ENCODE data around the gene FNIP1.
"Not testable (repeated sequence)": the region's sequence is repeated elsewhere in the genome, so short reads cannot be mapped to it uniquely, and the experiment has no call there.

FNIP1 gene

DNA sequence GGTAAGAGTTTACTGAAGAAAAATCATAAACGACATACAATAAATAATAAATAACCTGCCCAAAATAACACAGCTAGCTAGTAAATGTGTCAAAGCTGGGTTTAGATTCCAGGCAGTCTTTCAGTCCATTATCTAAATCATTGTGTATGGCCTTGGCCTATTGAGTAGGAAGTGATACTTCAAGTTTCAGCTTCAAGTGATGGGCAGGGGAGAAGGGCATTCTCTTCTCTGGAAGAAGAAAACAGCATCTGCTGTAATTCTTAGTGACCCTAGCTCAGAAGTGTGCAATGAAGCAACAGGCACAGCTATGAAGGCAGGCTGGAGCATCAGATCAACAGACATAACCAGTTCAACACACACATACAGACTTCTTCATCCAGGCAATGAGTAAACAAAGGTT is 42.5 kb downstream of the FNIP1 start:
- no peak for DNase-seq (ENCODE audit: extremely low read depth in 1 of 2, low read depth in 1 of 2)

DNA sequence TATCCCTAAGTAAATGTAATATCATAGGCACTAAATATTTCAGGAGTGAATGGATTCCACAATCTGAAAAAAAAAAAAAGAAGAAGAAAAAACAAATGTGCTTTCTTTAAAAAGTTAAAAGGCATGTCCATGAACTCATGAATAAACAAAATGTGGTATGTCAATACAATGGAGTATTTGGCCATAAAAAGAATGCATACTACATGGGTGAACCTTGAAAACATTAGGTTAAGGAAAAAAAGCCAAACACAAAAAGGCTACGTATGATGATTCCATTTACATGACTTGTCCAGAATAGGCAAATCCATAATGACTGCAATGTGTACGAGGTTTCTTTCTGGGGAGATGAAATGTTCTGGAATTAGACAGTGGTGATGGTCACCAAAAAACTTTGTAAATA is 45.3 kb downstream of the FNIP1 start:
- no peak for DNase-seq (ENCODE audit: extremely low read depth in 1 of 2, low read depth in 1 of 2)

DNA sequence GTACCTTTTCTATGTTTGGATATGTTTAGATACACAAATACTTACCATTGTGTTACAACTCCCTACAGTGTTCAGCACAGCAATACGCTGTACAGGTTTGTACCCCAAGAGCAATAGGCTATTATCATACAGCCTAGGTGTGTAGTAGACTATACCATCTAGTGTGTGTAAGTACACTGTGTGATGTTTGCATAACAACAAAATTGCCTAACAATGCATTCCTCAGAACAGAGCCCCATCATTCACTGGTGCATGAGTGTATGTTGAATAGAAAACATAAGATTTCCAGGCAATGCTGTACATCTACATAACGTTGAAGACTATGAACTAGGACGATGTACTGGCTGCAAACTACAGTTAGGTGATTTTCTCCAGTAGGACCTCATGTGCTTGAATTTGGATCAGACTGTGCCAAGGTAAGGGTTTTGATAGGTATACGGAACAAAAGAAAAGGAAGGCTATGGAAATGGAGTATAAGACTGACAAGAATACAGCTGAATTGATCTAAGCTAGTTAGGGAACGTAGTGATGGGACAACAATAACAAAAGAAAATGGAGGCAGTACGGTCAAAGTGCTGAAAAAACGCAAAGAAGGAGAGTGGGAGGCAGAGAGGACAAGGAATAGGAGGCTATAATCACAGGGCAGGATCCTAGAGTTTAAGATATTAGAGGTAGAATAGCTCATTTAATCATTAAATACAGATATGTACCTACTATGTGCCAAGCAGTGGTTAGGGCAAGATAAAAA is 46.9 kb downstream of the FNIP1 start:
- DNase-seq (ENCODE audit: extremely low read depth in 1 of 2, low read depth in 1 of 2): no peak

DNA sequence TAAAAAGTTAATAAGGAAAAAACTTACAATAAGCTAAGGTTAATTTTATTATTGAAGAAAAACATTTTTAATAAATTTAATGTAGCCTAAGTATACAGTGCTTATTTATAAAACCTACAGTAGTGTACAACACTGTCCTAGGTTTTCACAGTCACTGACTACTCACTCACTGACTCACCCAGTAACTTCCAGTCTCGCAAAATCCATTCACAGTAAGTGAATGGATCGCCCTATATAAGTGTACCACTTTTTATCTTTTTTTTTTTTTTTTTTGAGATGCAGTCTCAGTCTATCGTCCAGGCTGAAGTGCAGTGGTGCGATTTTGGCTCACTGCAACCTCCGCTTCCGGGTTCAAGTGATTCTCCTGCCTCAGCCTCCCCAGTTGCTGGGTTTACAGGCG is 47.7 kb downstream of the FNIP1 start:
- DNase-seq (ENCODE audit: extremely low read depth in 1 of 2, low read depth in 1 of 2): no peak

DNA sequence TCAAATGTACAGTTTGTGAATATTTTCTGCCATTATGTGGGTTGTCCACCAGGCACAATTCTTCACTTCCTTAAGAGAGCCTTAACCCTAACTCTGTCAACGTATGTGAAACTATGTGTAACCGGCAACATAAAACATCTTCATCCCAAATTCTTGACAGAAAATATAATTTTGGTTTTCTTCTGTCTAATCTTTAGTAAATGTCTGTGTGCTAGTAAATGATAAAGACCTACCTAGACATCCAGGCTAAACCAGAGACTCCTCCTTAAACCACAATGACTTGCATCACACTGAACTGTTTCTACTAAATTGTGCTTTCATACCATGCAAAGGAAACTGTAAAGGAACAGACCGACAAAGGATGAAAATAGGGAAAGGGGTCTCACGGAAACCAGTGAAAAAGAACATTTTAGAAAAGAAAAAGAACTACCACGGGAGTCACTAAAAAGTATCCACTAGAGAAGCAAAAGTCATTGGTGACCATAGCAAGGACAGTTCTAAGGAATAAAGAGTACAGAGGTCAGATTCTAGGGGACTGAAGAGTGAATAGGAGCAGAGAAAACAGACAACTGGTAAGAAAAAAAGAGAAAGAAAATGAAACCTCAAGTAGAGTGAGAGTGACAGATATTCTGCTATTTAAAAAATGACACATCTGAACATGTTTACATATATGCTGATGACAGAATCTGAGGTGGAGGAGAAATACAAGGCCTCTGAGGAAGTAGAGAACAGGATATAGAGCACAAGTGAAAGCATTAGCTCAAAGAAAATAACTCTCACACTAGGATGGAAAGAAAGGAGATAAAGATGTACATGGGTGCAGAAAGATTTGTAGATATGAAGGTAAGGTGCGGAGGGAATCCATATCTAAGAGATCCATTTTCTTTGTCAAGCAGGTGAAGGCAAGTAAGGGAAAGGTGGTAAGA is 49.4 kb downstream of the FNIP1 start:
- no peak for DNase-seq (ENCODE audit: extremely low read depth in 1 of 2, low read depth in 1 of 2)

DNA sequence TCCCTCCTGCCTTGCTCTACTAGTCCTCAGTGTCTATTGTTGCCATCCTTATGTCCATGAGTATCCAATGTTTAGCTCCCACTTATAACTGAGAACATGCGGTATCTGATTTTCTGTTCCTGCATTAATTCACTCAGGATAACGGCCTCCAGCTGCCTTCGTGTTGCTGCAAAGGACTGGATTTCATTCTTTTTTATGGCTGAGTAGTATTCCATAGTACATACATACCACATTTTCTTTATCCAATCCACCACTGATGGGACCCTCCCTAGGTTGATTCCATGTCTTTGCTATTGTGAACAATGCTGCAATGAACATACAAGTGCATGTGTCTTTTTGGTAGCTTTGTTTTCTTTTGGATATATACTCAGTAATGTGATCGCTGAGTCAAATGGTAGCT is 50.4 kb downstream of the FNIP1 start:
- DNase-seq (ENCODE audit: extremely low read depth in 1 of 2, low read depth in 1 of 2): no peak

DNA sequence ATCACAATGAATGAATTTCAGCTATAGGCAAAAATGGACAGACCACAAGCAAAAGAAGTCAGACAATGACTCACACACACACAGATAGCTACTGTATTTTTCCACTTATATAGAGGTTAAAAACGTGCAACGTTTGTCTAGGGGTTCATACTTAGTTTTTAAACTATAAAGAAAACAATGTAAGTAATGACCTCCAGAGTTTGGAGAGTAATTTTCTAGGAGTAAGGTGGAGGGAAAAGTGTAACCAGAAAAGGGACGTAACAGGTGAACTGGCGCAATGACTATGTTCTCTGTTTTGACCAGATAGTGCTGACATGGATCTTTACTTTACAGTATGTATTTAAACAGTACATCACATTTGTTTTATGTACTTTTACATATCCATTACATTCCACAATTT is 51.1 kb downstream of the FNIP1 start:
- DNase-seq (ENCODE audit: extremely low read depth in 1 of 2, low read depth in 1 of 2): no peak

DNA sequence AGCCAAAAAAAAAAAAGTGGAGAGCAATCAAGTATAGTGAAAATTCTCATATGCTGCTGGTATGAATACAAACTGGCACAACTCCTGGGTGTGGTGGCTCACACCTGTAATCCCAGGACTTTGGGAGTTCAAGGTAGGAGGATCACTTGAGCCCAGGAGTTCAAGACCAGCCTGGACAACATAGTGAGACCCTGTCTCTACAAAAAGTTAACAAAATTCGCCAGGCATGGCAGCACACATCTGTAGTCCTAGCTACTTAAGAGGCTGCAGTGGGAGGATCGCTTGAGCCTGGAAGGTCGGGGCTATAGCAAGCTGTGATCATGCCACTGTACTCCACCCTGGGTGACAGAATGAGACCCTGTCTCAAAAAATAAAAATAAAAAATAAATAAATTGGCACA is 51.7 kb downstream of the FNIP1 start:
- DNase-seq (ENCODE audit: extremely low read depth in 1 of 2, low read depth in 1 of 2): no peak

DNA sequence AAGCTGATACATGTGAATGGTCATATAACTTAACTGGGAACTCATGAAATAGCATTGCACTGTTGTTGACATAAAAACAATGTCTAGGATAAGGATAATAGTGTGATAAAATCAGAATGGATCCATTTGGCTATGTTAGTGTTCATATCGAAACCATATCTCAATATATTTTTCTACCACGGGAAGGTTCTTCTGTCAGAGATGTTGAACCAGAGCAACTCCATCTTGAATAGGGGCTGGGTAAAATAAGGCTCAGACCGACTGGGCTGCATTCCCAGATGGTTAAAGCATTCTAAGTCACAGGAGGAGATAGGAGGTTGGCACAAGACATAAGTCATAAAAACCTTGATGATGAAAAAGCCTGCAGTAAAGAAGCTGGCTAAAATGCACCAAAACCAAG is 56.3 kb downstream of the FNIP1 start:
- no peak for DNase-seq (ENCODE audit: extremely low read depth in 1 of 2, low read depth in 1 of 2)

DNA sequence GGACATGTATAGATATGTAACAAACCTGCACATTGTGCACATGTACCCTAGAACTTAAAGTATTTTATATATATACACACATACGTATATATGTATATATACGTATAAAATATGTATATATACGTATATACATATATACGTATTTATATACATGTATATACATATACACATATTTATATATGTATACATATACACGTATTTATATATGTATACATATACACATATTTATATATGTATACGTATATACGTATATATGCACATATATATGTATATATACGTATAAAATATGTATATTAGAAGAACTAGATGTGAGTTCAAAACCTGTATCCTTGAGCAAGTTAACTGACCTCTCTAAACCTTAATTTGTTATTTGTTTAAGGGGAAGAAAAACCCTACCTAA is 61.4 kb downstream of the FNIP1 start:
- DNase-seq (ENCODE audit: extremely low read depth in 1 of 2, low read depth in 1 of 2): no peak

DNA sequence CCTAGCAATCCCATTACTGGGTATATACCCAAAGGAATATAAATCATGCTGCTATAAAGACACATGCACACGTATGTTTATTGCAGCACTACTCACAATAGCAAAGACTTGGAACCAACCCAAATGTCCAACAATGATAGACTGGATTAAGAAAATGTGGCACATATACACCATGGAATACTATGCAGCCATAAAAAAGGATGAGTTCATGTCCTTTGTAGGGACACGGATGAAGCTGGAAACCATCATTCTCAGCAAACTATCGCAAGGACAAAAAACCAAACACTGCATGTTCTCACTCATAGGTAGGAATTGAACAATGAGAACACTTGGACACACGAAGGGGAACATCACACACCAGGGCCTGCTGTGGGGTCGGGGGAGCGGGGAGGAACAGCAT is 61.9 kb downstream of the FNIP1 start:
- DNase-seq (ENCODE audit: extremely low read depth in 1 of 2, low read depth in 1 of 2): not testable (repeated sequence)

DNA sequence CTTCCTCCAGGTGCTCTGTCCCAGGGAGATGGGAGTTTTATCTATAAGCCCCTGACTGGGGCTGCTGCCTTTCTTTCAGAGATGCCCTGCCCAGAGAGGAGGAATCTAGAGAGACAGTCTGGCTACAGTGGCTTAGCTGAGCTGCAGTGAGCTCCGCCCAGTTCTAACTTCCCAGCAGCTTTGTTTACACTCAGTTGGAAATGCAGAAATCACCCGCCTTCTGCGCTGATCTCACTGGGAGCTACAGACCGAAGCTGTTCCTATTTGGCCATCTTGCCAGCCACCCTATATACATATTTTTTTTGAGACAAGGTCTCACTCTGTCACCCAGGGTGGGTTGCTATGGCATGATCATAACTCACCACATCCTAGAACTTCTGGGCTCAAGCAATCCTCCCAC is 67.5 kb downstream of the FNIP1 start:
- not testable (repeated sequence) for DNase-seq (ENCODE audit: extremely low read depth in 1 of 2, low read depth in 1 of 2)

DNA sequence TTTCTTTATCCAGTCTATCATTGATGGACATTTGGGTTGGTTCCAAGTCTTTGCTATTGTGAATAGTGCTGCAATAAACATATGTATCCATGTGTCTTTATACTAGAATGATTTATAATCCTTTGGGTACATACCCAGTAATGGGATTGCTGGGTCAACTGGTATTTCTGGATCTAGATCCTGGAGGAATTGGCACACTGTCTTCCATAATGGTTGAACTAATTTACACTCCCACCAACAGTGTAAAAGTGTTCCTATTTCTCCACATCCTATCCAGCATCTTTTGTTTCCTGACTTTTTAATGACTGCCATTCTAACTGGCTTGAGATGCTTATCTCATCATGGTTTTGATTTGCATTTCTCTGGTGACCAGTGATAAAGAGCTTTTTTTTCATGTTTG is 72.7 kb downstream of the FNIP1 start:
- not testable (repeated sequence) for DNase-seq (ENCODE audit: extremely low read depth in 1 of 2, low read depth in 1 of 2)

DNA sequence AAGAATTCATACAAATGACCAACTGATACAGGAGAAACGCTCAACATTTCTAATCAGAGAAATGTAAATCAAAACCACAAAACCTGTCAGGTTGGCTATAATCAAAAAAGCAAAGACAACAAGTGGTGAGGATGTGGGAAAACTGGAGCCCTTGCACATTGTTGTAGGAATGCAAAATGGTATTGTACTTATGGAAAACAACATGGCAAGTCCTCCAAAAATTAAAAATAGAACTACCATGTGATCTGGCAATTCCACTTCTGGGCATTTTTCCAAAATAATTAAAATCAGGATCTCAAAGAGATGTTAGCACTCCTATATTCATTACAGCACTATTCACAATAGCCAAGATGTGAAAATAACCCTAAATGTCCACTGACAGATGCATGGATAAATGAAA is 76.1 kb downstream of the FNIP1 start:
- no peak for DNase-seq (ENCODE audit: extremely low read depth in 1 of 2, low read depth in 1 of 2)

DNA sequence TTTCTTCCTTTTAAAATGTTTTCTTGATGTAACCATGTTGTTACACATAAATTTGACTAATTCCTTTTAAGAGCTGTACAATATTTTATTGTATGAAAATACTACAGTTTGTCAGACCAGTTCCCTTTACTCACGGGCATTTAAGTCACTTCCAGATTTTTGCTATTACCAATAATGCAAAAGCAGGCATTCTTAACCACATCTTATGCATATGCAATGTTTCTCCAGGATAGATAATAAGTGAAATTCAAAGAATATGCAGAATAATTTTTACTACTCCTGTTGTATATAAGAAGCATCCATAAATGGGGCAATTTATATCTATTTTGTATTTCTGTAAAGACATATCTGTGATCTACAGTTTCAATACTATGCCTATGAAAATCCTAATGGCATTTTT is 77.3 kb downstream of the FNIP1 start:
- DNase-seq (ENCODE audit: extremely low read depth in 1 of 2, low read depth in 1 of 2): no peak

DNA sequence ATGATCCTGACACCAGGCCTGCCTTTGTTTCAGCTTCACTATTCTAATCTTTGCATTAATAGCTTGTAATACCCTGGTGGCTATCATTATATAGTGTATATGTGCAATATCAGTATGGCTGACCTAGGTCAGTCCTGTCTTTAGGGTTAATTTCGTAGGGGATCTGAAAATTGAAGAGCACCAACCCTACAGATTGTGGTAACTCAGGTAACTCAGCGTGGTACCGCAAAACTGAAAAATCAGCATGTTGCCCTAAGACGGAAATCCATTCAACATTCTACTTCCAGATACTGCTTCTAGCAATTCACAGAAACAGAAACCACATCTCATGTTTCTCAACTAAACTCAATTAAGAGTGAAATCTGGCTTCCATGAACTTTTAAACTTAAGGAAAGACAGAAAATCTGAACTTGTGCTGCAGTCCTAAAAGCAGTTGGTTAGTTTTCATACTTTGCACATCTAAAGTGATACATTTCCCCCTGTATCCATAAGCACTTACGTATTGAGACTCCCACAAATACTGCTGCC is 78.3 kb downstream of the FNIP1 start:
- no peak for DNase-seq (ENCODE audit: extremely low read depth in 1 of 2, low read depth in 1 of 2)

DNA sequence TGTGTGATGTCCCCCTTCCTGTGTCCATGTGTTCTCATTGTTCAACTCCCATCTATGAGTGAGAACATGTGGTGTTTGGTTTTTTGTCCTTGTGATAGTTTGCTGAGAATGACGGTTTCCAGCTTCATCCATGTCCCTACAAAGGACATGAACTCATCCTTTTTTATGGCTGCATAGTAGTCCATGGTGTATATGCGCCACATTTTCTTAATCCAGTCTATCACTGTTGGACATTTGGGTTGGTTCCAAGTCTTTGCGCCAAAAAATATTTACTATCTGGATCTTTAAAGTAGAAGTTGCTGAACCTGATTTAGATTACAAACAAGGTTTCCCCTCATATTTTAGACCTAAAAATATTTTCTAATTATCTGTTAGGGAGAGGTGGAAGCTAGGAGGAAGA is 79.7 kb downstream of the FNIP1 start:
- not testable (repeated sequence) for DNase-seq (ENCODE audit: extremely low read depth in 1 of 2, low read depth in 1 of 2)

DNA sequence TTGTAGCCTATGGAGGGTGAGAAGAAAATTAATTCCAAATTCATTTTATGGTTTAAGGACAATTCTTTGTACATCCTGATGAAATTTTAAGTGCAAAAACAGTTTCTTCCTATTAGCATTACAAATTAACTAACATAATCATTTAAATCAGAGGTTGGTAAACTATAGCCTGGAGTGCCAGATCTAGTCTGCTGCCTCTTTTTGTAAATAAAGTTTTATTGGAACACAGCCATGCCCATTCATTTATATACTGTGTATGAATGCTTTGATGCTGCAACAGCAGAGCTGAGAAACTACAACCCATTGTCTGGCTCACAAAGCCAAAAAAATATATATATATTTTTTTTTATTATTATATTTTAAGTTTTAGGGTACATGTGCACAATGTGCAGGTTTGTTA is 80.2 kb downstream of the FNIP1 start:
- DNase-seq (ENCODE audit: extremely low read depth in 1 of 2, low read depth in 1 of 2): no peak

DNA sequence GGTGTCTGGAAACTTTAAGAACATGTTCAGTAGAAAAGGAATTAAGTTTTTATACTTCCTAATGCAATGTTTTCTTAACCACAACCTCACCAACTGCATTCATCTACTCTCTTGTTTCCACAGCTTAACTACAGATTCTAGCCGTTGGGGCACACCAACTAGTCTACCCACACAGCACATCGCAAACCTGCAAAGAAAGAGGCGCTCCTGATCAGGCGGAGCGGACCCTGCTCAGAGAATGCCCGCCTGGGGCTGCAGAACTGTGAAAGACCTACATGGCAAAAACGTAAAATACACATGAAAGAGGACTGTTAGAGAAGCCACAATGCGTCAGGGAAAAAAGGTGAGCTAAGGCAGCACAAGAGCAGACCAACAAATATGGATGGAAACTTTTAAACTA is 86.4 kb downstream of the FNIP1 start:
- no peak for DNase-seq (ENCODE audit: extremely low read depth in 1 of 2, low read depth in 1 of 2)

DNA sequence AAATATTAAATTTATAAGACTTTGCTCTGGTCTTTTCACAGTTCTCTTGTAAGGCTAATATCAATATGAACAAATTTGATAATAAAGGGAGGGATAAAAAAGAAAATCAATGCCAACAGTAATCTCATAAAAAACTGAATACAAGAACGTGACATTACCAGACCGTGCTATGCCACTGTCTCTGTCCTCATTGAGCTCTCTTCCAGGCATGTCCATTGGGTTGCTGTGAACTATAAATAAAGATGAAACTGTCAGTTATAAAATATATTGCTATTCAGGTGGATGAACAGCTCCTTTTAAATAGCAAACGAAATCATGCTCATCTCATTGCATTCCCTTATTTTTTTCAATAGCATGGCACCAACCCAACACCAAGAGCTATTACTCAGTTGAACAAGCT is 87.8 kb downstream of the FNIP1 start:
- DNase-seq (ENCODE audit: extremely low read depth in 1 of 2, low read depth in 1 of 2): no peak

DNA sequence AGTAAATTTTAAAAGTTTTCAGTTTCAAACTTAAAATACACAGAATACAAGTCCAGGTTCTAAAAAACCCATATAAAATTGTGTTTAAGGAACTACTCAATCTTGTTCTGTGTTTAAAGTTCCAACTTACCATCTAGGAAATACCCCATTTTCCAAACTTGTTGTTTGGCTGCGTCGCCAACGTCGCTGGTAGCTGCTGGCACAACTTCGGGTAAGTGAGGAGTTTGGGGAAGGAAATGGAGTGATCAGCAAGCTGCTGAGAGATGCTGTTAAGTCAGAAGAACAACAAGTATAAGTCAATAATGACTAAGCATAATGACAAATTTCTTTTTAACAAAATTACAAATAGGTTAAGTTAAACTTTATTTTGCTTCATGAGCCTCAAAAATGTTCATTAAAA is 90.5 kb downstream of the FNIP1 start:
- no peak for DNase-seq (ENCODE audit: extremely low read depth in 1 of 2, low read depth in 1 of 2)

DNA sequence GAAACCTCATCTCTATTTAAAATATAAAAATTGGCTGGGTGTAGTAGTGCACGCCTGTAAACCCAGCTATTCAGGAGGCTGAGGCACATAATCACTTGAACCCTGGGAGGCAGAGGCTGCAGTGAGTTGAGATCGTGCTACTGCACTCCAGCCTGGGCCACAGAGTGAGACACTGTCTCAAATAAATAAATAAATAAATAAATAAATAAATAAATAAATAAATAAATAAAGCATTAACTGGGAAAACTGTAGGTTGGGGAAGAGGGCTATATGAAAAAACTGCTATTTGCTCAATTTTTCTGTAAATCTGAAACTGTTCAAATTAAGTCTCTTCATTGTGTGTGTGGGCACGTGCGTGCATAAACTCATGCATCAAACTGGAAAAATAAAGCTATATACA is 101.9 kb downstream of the FNIP1 start:
- no peak for DNase-seq (ENCODE audit: extremely low read depth in 1 of 2, low read depth in 1 of 2)
